Measurements from ENCODE around the gene ANKRD65. TPM values are rescaled to one million over a fixed set of nuclear protein-coding genes. Genes with fewer than 3 reads are reported as not detected.

Gene ANKRD65
- total RNA-seq, 1 experiment from 2014 or later = not detected

DNA sequence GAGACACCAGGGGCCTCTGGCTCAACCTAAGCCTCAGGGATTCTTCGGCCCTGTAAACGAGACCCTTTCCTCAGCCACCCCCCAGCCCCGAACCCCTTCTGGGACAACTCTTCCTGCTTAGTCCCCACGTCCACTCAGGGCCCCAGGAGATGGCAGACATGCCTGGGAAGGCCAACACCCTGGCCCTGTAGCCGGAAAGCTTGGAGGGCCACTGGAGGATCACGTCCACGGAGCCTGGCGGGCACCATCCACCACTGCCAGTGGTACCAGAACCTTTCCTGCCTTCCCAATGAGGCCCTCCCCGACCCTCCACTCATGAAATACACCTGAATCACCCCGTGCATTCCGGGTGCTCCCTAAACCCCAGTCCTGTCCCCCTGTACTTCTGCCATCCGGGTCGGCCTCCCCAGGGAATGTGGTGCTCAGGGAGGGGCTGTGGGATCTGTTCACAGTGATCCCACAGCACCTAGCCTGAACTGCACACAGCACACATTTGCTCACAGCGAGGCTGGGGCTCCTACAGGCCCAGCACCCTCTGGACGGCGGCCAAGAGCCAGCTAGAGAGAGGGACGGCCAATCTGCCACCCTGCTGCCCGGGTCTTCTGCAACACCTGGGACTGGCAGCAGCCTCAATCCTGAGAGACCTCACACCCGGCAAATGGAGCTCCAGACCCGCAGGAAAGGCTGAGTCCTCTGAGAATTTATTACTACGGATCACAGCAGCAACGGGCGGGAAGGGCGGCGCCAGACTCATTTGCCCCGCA is 47.8 kb downstream of the ANKRD65 start:
- ChIA-PET CTCF (no interaction called here), RAD21 (ENCODE audit: low non-redundant PET in 1 of 2, low total read pairs in 2 of 2, uncharacterized antibody in 2 of 2, unreplicated experiment in 2 of 2) (no interaction called here), POLR2A (no interaction called here)
- TF ChIP-seq CEBPB (IDR thresholded peaks at IDR 0.05; ENCODE audit: low read depth) (no peak), SRF (IDR thresholded peaks at IDR 0.05; ENCODE audit: low read depth) (no peak)
- Histone ChIP-seq H3K4me3 (replicated peaks in 1 of 2; ENCODE audit: low read depth in 1 of 2, low read length in 2 of 2) (peak overlapping the region; percentile 73 to 93), H3K4me2 (ENCODE audit: low read length) (peak overlapping the region; percentile 79), H3K4me1 (ENCODE audit: control insufficient read depth in 1 of 2, insufficient read depth in 2 of 2, low read length in 2 of 2) (peaks cover 14 to 33% of the 10 kb centered on the region in 2 experiments), H4K20me1 (ENCODE audit: insufficient read depth) (no peaks in the 10 kb centered on the region), H3K9me2 (ENCODE audit: insufficient read depth) (no peaks in the 10 kb centered on the region), H3K27me3 (ENCODE audit: insufficient read depth, low read length) (no peaks in the 10 kb centered on the region), H3K36me3 (ENCODE audit: control insufficient read depth in 1 of 2, insufficient read depth in 2 of 2, low read length in 2 of 2) (peaks cover 0 to 11% of the 10 kb centered on the region in 2 experiments; a peak in 1 of 4 replicates), H3K27ac (ENCODE audit: low read depth, low read length) (peak overlapping the region; percentile 27; the same call in 1 of the 2 replicates), H2AFZ (ENCODE audit: low read depth, low read length, poor library complexity, severe bottlenecking) (no peak overlapping the region), H3K79me2 (ENCODE audit: insufficient read depth, low read length) (peaks cover 29% of the 10 kb centered on the region), H3K9ac (ENCODE audit: low read length) (peak overlapping the region; percentile 96), H3K9me3 (ENCODE audit: control insufficient read depth in 1 of 2, insufficient read depth in 1 of 2, low read depth in 1 of 2, low read length in 2 of 2) (no peaks in the 10 kb centered on the region)
- ATAC-seq (no peak), DNase-seq (ENCODE audit: low read depth, low spot score) (no peak)
- intact Hi-C loops (cut with micrococcal nuclease) = no loop called here
- BruUV-seq (replicated peaks) = no TSS peak

DNA sequence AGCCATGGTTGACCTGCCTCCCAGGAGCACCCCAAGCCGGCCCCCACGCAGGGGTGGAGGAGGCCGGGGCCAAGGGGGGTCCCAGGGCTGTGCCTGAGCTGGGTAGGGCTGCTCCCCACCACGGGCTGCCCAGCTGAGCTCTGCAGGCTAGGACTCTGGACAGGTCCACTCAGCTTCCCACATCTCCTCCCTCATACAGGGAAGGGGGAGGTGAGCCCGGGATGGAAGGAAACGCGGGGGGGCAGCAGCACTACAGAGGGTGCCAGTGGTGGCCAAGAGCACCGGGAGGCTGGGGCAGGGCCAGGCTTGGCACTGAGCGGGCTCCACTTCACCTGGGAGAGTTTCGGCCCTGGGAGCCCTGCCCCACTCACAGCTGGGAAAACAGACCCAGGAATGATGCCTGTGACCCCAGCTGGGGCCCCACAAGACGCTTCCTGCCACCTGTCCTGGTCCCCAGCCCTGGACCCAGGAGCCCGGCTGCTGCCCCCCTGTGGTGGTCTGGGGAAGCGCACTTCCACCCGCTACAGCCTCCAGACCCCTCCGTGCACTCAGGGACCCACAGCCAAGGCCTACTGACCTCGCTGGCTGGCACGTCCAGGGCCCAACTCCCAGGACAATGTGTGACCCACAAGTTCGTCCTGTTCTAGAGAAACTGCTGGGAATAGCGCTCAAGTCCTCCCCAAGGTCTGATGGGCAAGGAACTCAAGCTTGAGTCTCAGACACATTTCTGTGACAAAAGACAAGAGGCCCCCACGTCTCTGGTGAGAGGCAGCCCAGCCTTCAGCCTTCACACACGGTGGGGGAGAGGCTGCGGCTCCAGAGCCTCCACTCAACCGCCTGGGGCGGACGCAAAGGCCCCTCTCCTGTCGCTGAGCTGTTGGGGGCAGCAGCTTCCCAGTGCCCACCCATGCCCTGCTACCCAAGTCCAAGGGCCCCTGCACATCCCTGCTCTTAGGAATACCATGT is 49.0 kb downstream of the ANKRD65 start:
- no TSS peak for BruUV-seq (replicated peaks)
- intact Hi-C loops (cut with micrococcal nuclease) = no loop called here
- DNase-seq (ENCODE audit: low read depth, low spot score) (no peak), ATAC-seq (peak; percentile 52)
- H3K36me3 ChIP-seq (ENCODE audit: control insufficient read depth in 1 of 2, insufficient read depth in 2 of 2, low read length in 2 of 2) = peaks cover 0 to 11% of the 10 kb centered on the region in 2 experiments; a peak in 1 of 4 replicates
- RAD21 ChIA-PET (ENCODE audit: low non-redundant PET in 1 of 2, low total read pairs in 2 of 2, uncharacterized antibody in 2 of 2, unreplicated experiment in 2 of 2) = interaction anchor here in 1 of 2 experiments (1.1 kb wide), 1 partner anchor 12 kb away, joined by 3 read pairs; no protein-coding TSS in a partner anchor
- CTCF ChIA-PET = interaction anchor here (0.6 kb wide), 1 partner anchor 134 kb away, joined by 3 read pairs; no protein-coding TSS in a partner anchor
- no peaks in the 10 kb centered on the region for H4K20me1 ChIP-seq (ENCODE audit: insufficient read depth)
- no peak overlapping the region for H3K4me3 ChIP-seq (replicated peaks in 1 of 2; ENCODE audit: low read depth in 1 of 2, low read length in 2 of 2)
- H3K4me2 ChIP-seq (ENCODE audit: low read length) = peak overlapping the region; percentile 8
- H3K27me3 ChIP-seq (ENCODE audit: insufficient read depth, low read length) = no peaks in the 10 kb centered on the region
- H2AFZ ChIP-seq (ENCODE audit: low read depth, low read length, poor library complexity, severe bottlenecking) = no peak overlapping the region
- H3K79me2 ChIP-seq (ENCODE audit: insufficient read depth, low read length) = peaks cover 29% of the 10 kb centered on the region
- H3K9ac ChIP-seq (ENCODE audit: low read length) = no peak overlapping the region
- H3K9me2 ChIP-seq (ENCODE audit: insufficient read depth) = no peaks in the 10 kb centered on the region
- POLR2A ChIA-PET = interaction anchor here (0.5 to 1.1 kb wide), 2 partner anchors 24 to 71 kb away, joined by 3 read pairs; no protein-coding TSS in a partner anchor
- peaks cover 0 to 4% of the 10 kb centered on the region in 2 experiments; a peak in 1 of 4 replicates for H3K9me3 ChIP-seq (ENCODE audit: control insufficient read depth in 1 of 2, insufficient read depth in 1 of 2, low read depth in 1 of 2, low read length in 2 of 2)
- H3K27ac ChIP-seq (ENCODE audit: low read depth, low read length) = peak overlapping the region; percentile 27; the same call in 1 of the 2 replicates
- TF ChIP-seq CEBPB (IDR thresholded peaks at IDR 0.05; ENCODE audit: low read depth) = no peak
- TF ChIP-seq, protein P1, sequence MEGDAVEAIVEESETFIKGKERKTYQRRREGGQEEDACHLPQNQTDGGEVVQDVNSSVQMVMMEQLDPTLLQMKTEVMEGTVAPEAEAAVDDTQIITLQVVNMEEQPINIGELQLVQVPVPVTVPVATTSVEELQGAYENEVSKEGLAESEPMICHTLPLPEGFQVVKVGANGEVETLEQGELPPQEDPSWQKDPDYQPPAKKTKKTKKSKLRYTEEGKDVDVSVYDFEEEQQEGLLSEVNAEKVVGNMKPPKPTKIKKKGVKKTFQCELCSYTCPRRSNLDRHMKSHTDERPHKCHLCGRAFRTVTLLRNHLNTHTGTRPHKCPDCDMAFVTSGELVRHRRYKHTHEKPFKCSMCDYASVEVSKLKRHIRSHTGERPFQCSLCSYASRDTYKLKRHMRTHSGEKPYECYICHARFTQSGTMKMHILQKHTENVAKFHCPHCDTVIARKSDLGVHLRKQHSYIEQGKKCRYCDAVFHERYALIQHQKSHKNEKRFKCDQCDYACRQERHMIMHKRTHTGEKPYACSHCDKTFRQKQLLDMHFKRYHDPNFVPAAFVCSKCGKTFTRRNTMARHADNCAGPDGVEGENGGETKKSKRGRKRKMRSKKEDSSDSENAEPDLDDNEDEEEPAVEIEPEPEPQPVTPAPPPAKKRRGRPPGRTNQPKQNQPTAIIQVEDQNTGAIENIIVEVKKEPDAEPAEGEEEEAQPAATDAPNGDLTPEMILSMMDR (IDR thresholded peaks at IDR 0.05 in 2 of 3, conservative IDR thresholded peaks at IDR 0.05 in 1 of 3; ENCODE audit: borderline replicate concordance in 1 of 3, insufficient read depth in 1 of 3, low read depth in 2 of 3, low read length in 2 of 3) = peak; percentile 86 to 97 (median 87)
- peak; percentile 80 for TF ChIP-seq RAD21 (IDR thresholded peaks at IDR 0.05; ENCODE audit: low read depth)
- peak; percentile 22; the same call in 1 of the 2 replicates for TF ChIP-seq POLR2AphosphoS5 (IDR thresholded peaks at IDR 0.05; ENCODE audit: low read depth, low read length)
- H3K4me1 ChIP-seq (ENCODE audit: control insufficient read depth in 1 of 2, insufficient read depth in 2 of 2, low read length in 2 of 2) = peaks cover 14 to 33% of the 10 kb centered on the region in 2 experiments
